Ishikawa (cell line): ENCODE measurements around the gene KIAA1671.
A peak's percentile ranks its signal among the peaks of the same experiment; 100 is the strongest.

Experiments
- CEBPB ChIP-seq: IDR thresholded peaks from 2 replicates; pipeline ENCODE4 v1.6.1; 2012
- EP300 ChIP-seq: IDR thresholded peaks from 2 replicates; pipeline ENCODE4 v1.6.1; 2012; ENCODE audit warnings: borderline replicate concordance
- RAD21 ChIP-seq: IDR thresholded peaks from 2 replicates; pipeline ENCODE4 v1.6.1; 2012; ENCODE audit warnings: low read depth
- TCF12 ChIP-seq: IDR thresholded peaks from 2 replicates; pipeline ENCODE4 v1.6.1; 2012; ENCODE audit warnings: low read depth
- YY1 ChIP-seq: IDR thresholded peaks from 2 replicates; pipeline ENCODE4 v1.6.1; 2012; ENCODE audit warnings: low read depth
- ZBTB7A ChIP-seq: IDR thresholded peaks from 2 replicates; pipeline ENCODE4 v1.6.1; 2012; ENCODE audit warnings: low read depth
- TF ChIP-seq, protein P1 (sequence below): IDR thresholded peaks from 2 replicates; pipeline ENCODE4 v1.6.1; 2012
- TF ChIP-seq, protein P2 (sequence below): IDR thresholded peaks from 2 replicates; pipeline ENCODE4 v1.6.1; 2012; ENCODE audit warnings: low read depth, mild to moderate bottlenecking

DNA sequence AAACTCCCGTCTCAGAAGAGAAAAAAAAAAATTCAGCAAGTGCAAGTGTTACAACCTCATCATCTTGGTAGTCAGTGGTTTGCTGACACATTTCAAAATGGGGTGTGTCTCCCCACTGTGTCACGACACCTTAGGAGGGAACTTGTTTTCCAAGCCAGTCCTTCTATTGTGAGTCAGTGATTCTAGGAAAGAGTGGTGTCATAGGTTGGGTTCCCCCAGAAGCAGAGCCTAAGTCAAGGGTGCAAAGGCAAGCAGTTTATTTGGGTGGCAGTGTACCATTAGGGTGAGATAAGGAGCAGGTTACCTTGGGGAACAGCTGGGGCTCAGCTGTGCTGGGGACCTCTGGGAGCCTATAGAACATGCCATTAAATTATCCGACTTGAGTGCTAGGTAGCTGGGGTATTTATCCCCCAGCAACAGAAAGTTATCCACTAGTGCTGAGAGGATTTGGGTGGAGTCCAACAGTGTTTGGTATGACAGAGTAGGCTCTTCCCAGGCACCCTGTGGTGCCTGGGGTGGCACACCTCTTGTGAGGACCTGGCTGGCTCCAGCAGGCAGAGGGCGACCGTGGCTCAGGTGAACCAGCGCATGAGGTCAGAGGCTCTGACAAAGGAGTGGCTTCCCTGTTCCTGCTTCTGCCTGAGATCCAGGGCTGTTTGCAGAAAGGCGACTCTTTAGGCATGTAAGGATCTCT, 41.7 kb downstream of the KIAA1671 start:
- TF ChIP-seq RAD21 = peak; percentile 25
- TF ChIP-seq, protein P1, sequence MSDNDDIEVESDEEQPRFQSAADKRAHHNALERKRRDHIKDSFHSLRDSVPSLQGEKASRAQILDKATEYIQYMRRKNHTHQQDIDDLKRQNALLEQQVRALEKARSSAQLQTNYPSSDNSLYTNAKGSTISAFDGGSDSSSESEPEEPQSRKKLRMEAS = no peak
- TF ChIP-seq, protein P2, sequence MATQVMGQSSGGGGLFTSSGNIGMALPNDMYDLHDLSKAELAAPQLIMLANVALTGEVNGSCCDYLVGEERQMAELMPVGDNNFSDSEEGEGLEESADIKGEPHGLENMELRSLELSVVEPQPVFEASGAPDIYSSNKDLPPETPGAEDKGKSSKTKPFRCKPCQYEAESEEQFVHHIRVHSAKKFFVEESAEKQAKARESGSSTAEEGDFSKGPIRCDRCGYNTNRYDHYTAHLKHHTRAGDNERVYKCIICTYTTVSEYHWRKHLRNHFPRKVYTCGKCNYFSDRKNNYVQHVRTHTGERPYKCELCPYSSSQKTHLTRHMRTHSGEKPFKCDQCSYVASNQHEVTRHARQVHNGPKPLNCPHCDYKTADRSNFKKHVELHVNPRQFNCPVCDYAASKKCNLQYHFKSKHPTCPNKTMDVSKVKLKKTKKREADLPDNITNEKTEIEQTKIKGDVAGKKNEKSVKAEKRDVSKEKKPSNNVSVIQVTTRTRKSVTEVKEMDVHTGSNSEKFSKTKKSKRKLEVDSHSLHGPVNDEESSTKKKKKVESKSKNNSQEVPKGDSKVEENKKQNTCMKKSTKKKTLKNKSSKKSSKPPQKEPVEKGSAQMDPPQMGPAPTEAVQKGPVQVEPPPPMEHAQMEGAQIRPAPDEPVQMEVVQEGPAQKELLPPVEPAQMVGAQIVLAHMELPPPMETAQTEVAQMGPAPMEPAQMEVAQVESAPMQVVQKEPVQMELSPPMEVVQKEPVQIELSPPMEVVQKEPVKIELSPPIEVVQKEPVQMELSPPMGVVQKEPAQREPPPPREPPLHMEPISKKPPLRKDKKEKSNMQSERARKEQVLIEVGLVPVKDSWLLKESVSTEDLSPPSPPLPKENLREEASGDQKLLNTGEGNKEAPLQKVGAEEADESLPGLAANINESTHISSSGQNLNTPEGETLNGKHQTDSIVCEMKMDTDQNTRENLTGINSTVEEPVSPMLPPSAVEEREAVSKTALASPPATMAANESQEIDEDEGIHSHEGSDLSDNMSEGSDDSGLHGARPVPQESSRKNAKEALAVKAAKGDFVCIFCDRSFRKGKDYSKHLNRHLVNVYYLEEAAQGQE = no peak
- no peak for TF ChIP-seq TCF12
- no peak for TF ChIP-seq YY1
- TF ChIP-seq EP300 = no peak
- TF ChIP-seq CEBPB = no peak
- no peak for TF ChIP-seq ZBTB7A
